ENCODE data around the gene UBE2L3. TPM values are rescaled to one million over a fixed set of nuclear protein-coding genes. Genes with fewer than 3 reads are reported as not detected.

Gene UBE2L3
- total and polyA plus RNA-seq, 2 of the 13 experiments (the other 11 are each of a cell fraction or from before 2014, with no cell fraction given), result 30.2 to 58.1 TPM

GRCh38 chr22:21641789-21642583 lies 74.5 kb downstream of the UBE2L3 start, which contains the start of gene SDF2L1 (continued):
- TF ChIP-seq ZNF513 (CRISPR knock-in tag; conservative IDR thresholded peaks at IDR 0.05), result no peak
- no peak for TF ChIP-seq SOX13 (IDR thresholded peaks at IDR 0.05)
- TF ChIP-seq SOX13 (CRISPR knock-in tag; conservative IDR thresholded peaks at IDR 0.05 in 1 of 2, IDR thresholded peaks at IDR 0.05 in 1 of 2), result no peak
- no peak for TF ChIP-seq AHR (CRISPR knock-in tag; IDR thresholded peaks at IDR 0.05)
- TF ChIP-seq CHD2 (IDR thresholded peaks at IDR 0.05; ENCODE audit: low read depth, low read length), result peak; percentile 74; the same call in 1 of the 2 replicates
- no peak for TF ChIP-seq HNF4A (CRISPR knock-in tag; IDR thresholded peaks at IDR 0.05)
- TF ChIP-seq MAFF (IDR thresholded peaks at IDR 0.05; ENCODE audit: low read depth, low read length), result no peak
- 0 out of 2 replicates have a peak, but pooled peaks have one; percentile 12 for TF ChIP-seq ISL2 (CRISPR knock-in tag; IDR thresholded peaks at IDR 0.05)
- peak; percentile 78 for TF ChIP-seq KDM5A (IDR thresholded peaks at IDR 0.05; ENCODE audit: borderline replicate concordance, low read length)
- TF ChIP-seq, protein P1, sequence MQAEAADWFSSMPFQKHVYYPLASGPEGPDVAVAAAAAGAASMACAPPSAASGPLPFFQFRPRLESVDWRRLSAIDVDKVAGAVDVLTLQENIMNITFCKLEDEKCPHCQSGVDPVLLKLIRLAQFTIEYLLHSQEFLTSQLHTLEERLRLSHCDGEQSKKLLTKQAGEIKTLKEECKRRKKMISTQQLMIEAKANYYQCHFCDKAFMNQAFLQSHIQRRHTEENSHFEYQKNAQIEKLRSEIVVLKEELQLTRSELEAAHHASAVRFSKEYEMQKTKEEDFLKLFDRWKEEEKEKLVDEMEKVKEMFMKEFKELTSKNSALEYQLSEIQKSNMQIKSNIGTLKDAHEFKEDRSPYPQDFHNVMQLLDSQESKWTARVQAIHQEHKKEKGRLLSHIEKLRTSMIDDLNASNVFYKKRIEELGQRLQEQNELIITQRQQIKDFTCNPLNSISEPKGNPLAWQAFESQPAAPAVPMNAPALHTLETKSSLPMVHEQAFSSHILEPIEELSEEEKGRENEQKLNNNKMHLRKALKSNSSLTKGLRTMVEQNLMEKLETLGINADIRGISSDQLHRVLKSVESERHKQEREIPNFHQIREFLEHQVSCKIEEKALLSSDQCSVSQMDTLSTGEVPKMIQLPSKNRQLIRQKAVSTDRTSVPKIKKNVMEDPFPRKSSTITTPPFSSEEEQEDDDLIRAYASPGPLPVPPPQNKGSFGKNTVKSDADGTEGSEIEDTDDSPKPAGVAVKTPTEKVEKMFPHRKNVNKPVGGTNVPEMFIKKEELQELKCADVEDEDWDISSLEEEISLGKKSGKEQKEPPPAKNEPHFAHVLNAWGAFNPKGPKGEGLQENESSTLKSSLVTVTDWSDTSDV (CRISPR knock-in tag; IDR thresholded peaks at IDR 0.05), result no peak
- peak; percentile 95 for TF ChIP-seq SP2 (CRISPR knock-in tag; IDR thresholded peaks at IDR 0.05)
- no peak for TF ChIP-seq KDM6A (CRISPR knock-in tag; IDR thresholded peaks at IDR 0.05; ENCODE audit: low read depth)
- no peak for TF ChIP-seq ZNF441 (CRISPR knock-in tag; IDR thresholded peaks at IDR 0.05; ENCODE audit: borderline replicate concordance)
- no peak for TF ChIP-seq MLLT10 (CRISPR knock-in tag; IDR thresholded peaks at IDR 0.05)
- TF ChIP-seq NR2F2 (IDR thresholded peaks at IDR 0.05; ENCODE audit: borderline replicate concordance, low read depth), result no peak
- no peak for TF ChIP-seq ZNF34 (CRISPR knock-in tag; IDR thresholded peaks at IDR 0.05; ENCODE audit: borderline replicate concordance)
- TF ChIP-seq HMG20B (CRISPR knock-in tag; conservative IDR thresholded peaks at IDR 0.05), result no peak
- TF ChIP-seq SP140L (CRISPR knock-in tag; IDR thresholded peaks at IDR 0.05; ENCODE audit: borderline replicate concordance), result no peak
- TF ChIP-seq HMG20A (CRISPR knock-in tag; IDR thresholded peaks at IDR 0.05; ENCODE audit: borderline replicate concordance), result no peak
- TF ChIP-seq TAF1 (CRISPR knock-in tag; IDR thresholded peaks at IDR 0.05), result peak; percentile 78
- no peak; the same call in 1 of the 2 replicates for TF ChIP-seq MXD4 (CRISPR knock-in tag; IDR thresholded peaks at IDR 0.05)
- no peak for TF ChIP-seq ARID2 (CRISPR knock-in tag; IDR thresholded peaks at IDR 0.05; ENCODE audit: borderline replicate concordance)
- TF ChIP-seq TBX2 (CRISPR knock-in tag; IDR thresholded peaks at IDR 0.05; ENCODE audit: borderline replicate concordance), result peak; percentile 39; the same call in 1 of the 2 replicates
- peak; percentile 98 for TF ChIP-seq RFXAP (CRISPR knock-in tag; IDR thresholded peaks at IDR 0.05; ENCODE audit: borderline replicate concordance)
